IMR-90 (cell line): Measurements from ENCODE around the gene METTL23. TPM values are rescaled to one million over a fixed set of nuclear protein-coding genes. Genes with fewer than 3 reads are reported as not detected.

Source experiments
- ATAC-seq: fragments of 200-7000 bp; cut with Tn5 transposase; 2 replicates; pipeline ENCODE4 v1.9.1; 2020; ENCODE audit warnings: low read depth, mild to moderate bottlenecking, moderate library complexity
- BruUV-seq: library from RNA; stranded (reverse); fragments of 400-500 nt; replicated peaks from 2 replicates; lab custom pipeline; 2021; lab: Mats Ljungman, UMichigan
- CTCF ChIA-PET: fragments of 300-600 bp; formaldehyde crosslinking; extraction: SDS; loops from one replicate; lab custom pipeline; 2021; ENCODE audit warnings: antibody characterized with exemption; lab: Yijun Ruan, JAX
- POLR2A ChIA-PET: fragments of 300-600 bp; sonication (Branson Sonifier 250); formaldehyde crosslinking; loops from one replicate; lab custom pipeline; 2022; ENCODE audit warnings: antibody characterized with exemption; ENCODE audit not compliant: unreplicated experiment; lab: Charles Lee
- DNase-seq: peaks from one replicate; pipeline ENCODE4 v3.0.0; 2013
- H2AFZ ChIP-seq: replicated peaks from 2 replicates; pipeline ENCODE3; 2013; ENCODE audit warnings: low read length, mild to moderate bottlenecking; ENCODE audit not compliant: poor library complexity
- H2AK5ac ChIP-seq: 2 replicates; pipeline ENCODE4 v1.6.1; 2013; ENCODE audit warnings: low read depth, low read length, inconsistent platforms
- H2AK9ac ChIP-seq: replicated peaks from 2 replicates; pipeline ENCODE3; 2013; ENCODE audit warnings: mild to moderate bottlenecking, low read depth, low read length, moderate library complexity; ENCODE audit not compliant: poor library complexity
- H2BK120ac ChIP-seq: 2 replicates; pipeline ENCODE4 v1.6.1; 2013; ENCODE audit warnings: low read depth, low read length, inconsistent platforms
- H2BK15ac ChIP-seq: 3 replicates; pipeline ENCODE4 v1.6.1; 2013; ENCODE audit warnings: low read depth, low read length, inconsistent platforms
- H2BK20ac ChIP-seq: 2 replicates; pipeline ENCODE4 v1.6.1; 2013; ENCODE audit warnings: low read depth, mild to moderate bottlenecking, inconsistent platforms, low read length, moderate library complexity
- H2BK5ac ChIP-seq: 2 replicates; pipeline ENCODE4 v1.6.1; 2013; ENCODE audit warnings: mild to moderate bottlenecking, low read depth, low read length, inconsistent platforms; ENCODE audit not compliant: poor library complexity, severe bottlenecking
- H3K14ac ChIP-seq: replicated peaks from 2 replicates; pipeline ENCODE4 v1.6.1; 2013; ENCODE audit warnings: low read depth, low read length, inconsistent platforms
- H3K18ac ChIP-seq: 2 replicates; pipeline ENCODE4 v1.6.1; 2013; ENCODE audit warnings: low read depth, low read length, control low read depth
- H3K23ac ChIP-seq: 2 replicates; pipeline ENCODE4 v1.6.1; 2013; ENCODE audit warnings: low read depth, low read length, inconsistent platforms
- H3K27ac ChIP-seq: 2 replicates; pipeline ENCODE4 v1.5.1; 2013; ENCODE audit warnings: mild to moderate bottlenecking, control low read depth, low read length; ENCODE audit not compliant: insufficient read depth
- H3K27me3 ChIP-seq: 2 replicates; pipeline ENCODE4 v1.6.1; 2013; ENCODE audit warnings: low read length; ENCODE audit not compliant: control insufficient read depth, insufficient read depth
- H3K36me3 ChIP-seq: 2 replicates; pipeline ENCODE4 v1.6.1; 2013; ENCODE audit warnings: low read length, mixed read lengths; ENCODE audit not compliant: control insufficient read depth, insufficient read depth
- H3K4ac ChIP-seq: 2 replicates; pipeline ENCODE4 v1.6.1; 2013; ENCODE audit warnings: low read depth, low read length, inconsistent platforms
- H3K4me1 ChIP-seq: 2 replicates; pipeline ENCODE4 v1.6.1; 2013; ENCODE audit warnings: low read length, mixed read lengths; ENCODE audit not compliant: control insufficient read depth, insufficient read depth
- H3K4me2 ChIP-seq: 2 replicates; pipeline ENCODE4 v1.6.1; 2013; ENCODE audit warnings: low read depth, mild to moderate bottlenecking, control low read depth, low read length, moderate library complexity
- H3K4me3 ChIP-seq: 2 replicates; pipeline ENCODE4 v1.5.1; 2013; ENCODE audit warnings: low read depth, mild to moderate bottlenecking, control low read depth, low read length, moderate library complexity; ENCODE audit not compliant: insufficient read depth
- H3K56ac ChIP-seq: 2 replicates; pipeline ENCODE4 v1.6.1; 2013; ENCODE audit warnings: low read length, inconsistent platforms; ENCODE audit not compliant: insufficient read depth; ENCODE audit errors: extremely low read depth
- H3K79me1 ChIP-seq, 2 experiments: 2 replicates each; pipeline ENCODE4 v1.6.1; 2013; ENCODE audit warnings: low read length in 2 of 2, inconsistent platforms in 1 of 2, low read depth in 1 of 2
- H3K9ac ChIP-seq: 2 replicates; pipeline ENCODE4 v1.6.1; 2013; ENCODE audit warnings: low read depth, low read length, control low read depth
- H3K9me1 ChIP-seq: 2 replicates; pipeline ENCODE4 v1.6.1; 2013; ENCODE audit warnings: low read length, inconsistent platforms; ENCODE audit not compliant: insufficient read depth
- H3K9me3 ChIP-seq: 2 replicates; pipeline ENCODE4 v1.6.1; 2013; ENCODE audit warnings: low read length; ENCODE audit not compliant: control insufficient read depth, insufficient read depth
- H4K20me1 ChIP-seq: 2 replicates; pipeline ENCODE4 v1.6.1; 2013; ENCODE audit warnings: low read length, inconsistent platforms; ENCODE audit not compliant: insufficient read depth
- H4K5ac ChIP-seq: 2 replicates; pipeline ENCODE4 v1.6.1; 2013; ENCODE audit warnings: mild to moderate bottlenecking, low read depth, low read length, control low read depth
- H4K8ac ChIP-seq, 2 experiments: 2 replicates each; pipeline ENCODE4 v1.6.1; 2013; ENCODE audit warnings: low read depth in 2 of 2, low read length in 2 of 2, control low read depth in 1 of 2, inconsistent platforms in 1 of 2
- H4K91ac ChIP-seq: 2 replicates; pipeline ENCODE4 v1.6.1; 2013; ENCODE audit warnings: low read depth, low read length, inconsistent platforms; ENCODE audit not compliant: insufficient read depth
- BHLHE40 ChIP-seq: fragments of 150-350 bp; IDR thresholded peaks from 2 replicates; pipeline ENCODE4 v1.6.1; 2016; ENCODE audit warnings: mild to moderate bottlenecking, low read depth, low read length
- CEBPB ChIP-seq: IDR thresholded peaks from 2 replicates; pipeline ENCODE4 v1.6.1; 2012; ENCODE audit warnings: low read depth, low read length, improper control_type of control experiment
- NFE2L2 ChIP-seq: fragments of 150-350 bp; IDR thresholded peaks from 2 replicates; pipeline ENCODE4 v1.6.1; 2016; ENCODE audit warnings: low read depth, mild to moderate bottlenecking, low read length
- RCOR1 ChIP-seq: IDR thresholded peaks from 2 replicates; pipeline ENCODE4 v1.6.1; 2012; ENCODE audit warnings: mild to moderate bottlenecking, low read length, improper control_type of control experiment; ENCODE audit not compliant: insufficient replicate concordance
- SMC3 ChIP-seq: fragments of 150-350 bp; IDR thresholded peaks from 2 replicates; pipeline ENCODE4 v1.6.1; 2016; ENCODE audit warnings: low read depth, mild to moderate bottlenecking, antibody characterized with exemption, low read length, moderate library complexity
- USF2 ChIP-seq: fragments of 150-350 bp; IDR thresholded peaks from 2 replicates; pipeline ENCODE4 v1.6.1; 2017; ENCODE audit warnings: mild to moderate bottlenecking, antibody characterized with exemption, low read length, low read depth
- WGBS, 2 experiments: methylation state at CpG; one replicate each; pipeline versions ENCODE4 v1.1.5 to v1.1.7; 2013; ENCODE audit warnings: missing lambda C conversion rate in 2 of 2; ENCODE audit not compliant: insufficient read length in 1 of 2; ENCODE audit errors: extremely low coverage in 2 of 2; 5-methylcytosine and 5-hydroxymethylcytosine counted together
- dilution Hi-C: fragments of 300-500 bp; cut with HindIII; formaldehyde crosslinking; loops from one replicate; pipeline ENCODE4 v1.14.3; 2018; ENCODE audit warnings: low sequenced_read_pairs; ENCODE audit not compliant: unreplicated experiment
- in situ Hi-C: fragments of 300-500 bp; cut with MboI; formaldehyde crosslinking; loops from 3 replicates; pipeline ENCODE4 v1.14.3; 2019; ENCODE audit warnings: low sequenced_read_pairs, inconsistent platforms, mixed read lengths
- intact Hi-C: fragments of 100-400 bp; cut with micrococcal nuclease; formaldehyde crosslinking; loops from 2 replicates; pipeline ENCODE4 v1.10.0; 2022
- polyA plus RNA-seq, 3 experiments: library from polyadenylated mRNA; depleted of rRNA; stranded (reverse); fragments of >200 nt; gene quantifications; 2 replicates each; pipeline ENCODE4 v1.2.3, GENCODE V29; 2012; ENCODE audit warnings: low replicate concordance in 1 of 3
- total RNA-seq: library from RNA; depleted of rRNA; stranded (reverse); fragments of >200 nt; gene quantifications from 2 replicates; pipeline ENCODE4 v1.2.3, GENCODE V29; 2012

METTL23 gene
- total and polyA plus RNA-seq, 2 of the 4 experiments (the other 2 are of a cell fraction) = 18.8 to 32.1 TPM

GRCh38 chr17:76732734-76733617 lies 6.3 kb downstream of the METTL23 start:
- no peak overlapping the region for H4K8ac ChIP-seq
- no peak overlapping the region for H3K4me3 ChIP-seq
- no peak overlapping the region for H2BK20ac ChIP-seq
- no peak overlapping the region for H3K9ac ChIP-seq
- no peak overlapping the region for H4K91ac ChIP-seq
- H3K9me3 ChIP-seq = no peaks in the 10 kb centered on the region
- no peak overlapping the region for H2BK5ac ChIP-seq
- H3K4ac ChIP-seq = no peak overlapping the region
- no peak for TF ChIP-seq NFE2L2
- TF ChIP-seq USF2 = no peak
- TF ChIP-seq BHLHE40 = no peak
- no peak for TF ChIP-seq SMC3
- TF ChIP-seq CEBPB = no peak
- no peak for TF ChIP-seq RCOR1
- H3K23ac ChIP-seq = no peak overlapping the region
- intact Hi-C loops = no loop called here
- H3K27me3 ChIP-seq = no peaks in the 10 kb centered on the region
- no peak overlapping the region for H2BK15ac ChIP-seq
- in situ Hi-C loops = no loop called here
- H3K27ac ChIP-seq = no peak overlapping the region
- no peak overlapping the region for H2AK9ac ChIP-seq
- H3K79me1 ChIP-seq = peaks cover 16 to 27% of the 10 kb centered on the region in 2 experiments
- H3K36me3 ChIP-seq = peaks cover 26% of the 10 kb centered on the region
- no peak overlapping the region for H3K4me2 ChIP-seq
- H4K5ac ChIP-seq = no peak overlapping the region
- dilution Hi-C loops = no loop called here
- no peak for ATAC-seq
- H3K4me1 ChIP-seq = peaks cover 2% of the 10 kb centered on the region
- no peak overlapping the region for H3K18ac ChIP-seq
- H4K20me1 ChIP-seq = peaks cover 44% of the 10 kb centered on the region
- H2AFZ ChIP-seq = no peak overlapping the region
- POLR2A ChIA-PET = interaction anchor here (0.6 kb wide), 1 partner anchor 1096 kb away, joined by 3 read pairs; no protein-coding TSS in a partner anchor
- BruUV-seq = no TSS peak
- H3K14ac ChIP-seq = no peak overlapping the region
- H3K56ac ChIP-seq = no peak overlapping the region
- H2AK5ac ChIP-seq = no peak overlapping the region
- 0 out of 2 replicates have a peak, but pooled peaks cover under 1% of the 10 kb centered on the region for H3K9me1 ChIP-seq
- H2BK120ac ChIP-seq = no peak overlapping the region
- CTCF ChIA-PET = interaction anchor here (1.3 kb wide), 1 partner anchor 21 kb away, joined by 3 read pairs; no protein-coding TSS in a partner anchor
- DNase-seq = no peak
- no CpG with 5 or more reads among the region's 3 CpGs for WGBS, 2 experiments
